IMR-90 (cell line): Measurements from ENCODE around the gene BICD1. TPM values are rescaled to one million over a fixed set of nuclear protein-coding genes. Genes with fewer than 3 reads are reported as not detected.
A peak's percentile ranks its signal among the peaks of the same experiment; 100 is the strongest.

ENCODE experiments used
- ATAC-seq: fragments of 200-7000 bp; cut with Tn5 transposase; 2 replicates; pipeline ENCODE4 v1.9.1; 2020; ENCODE audit warnings: low read depth, mild to moderate bottlenecking, moderate library complexity
- BruUV-seq: library from RNA; stranded (reverse); fragments of 400-500 nt; replicated peaks from 2 replicates; lab custom pipeline; 2021; lab: Mats Ljungman, UMichigan
- CTCF ChIA-PET: fragments of 300-600 bp; formaldehyde crosslinking; extraction: SDS; loops from one replicate; lab custom pipeline; 2021; ENCODE audit warnings: antibody characterized with exemption; lab: Yijun Ruan, JAX
- POLR2A ChIA-PET: fragments of 300-600 bp; sonication (Branson Sonifier 250); formaldehyde crosslinking; loops from one replicate; lab custom pipeline; 2022; ENCODE audit warnings: antibody characterized with exemption; ENCODE audit not compliant: unreplicated experiment; lab: Charles Lee
- DNase-seq: peaks from one replicate; pipeline ENCODE4 v3.0.0; 2013
- H2AFZ ChIP-seq: replicated peaks from 2 replicates; pipeline ENCODE3; 2013; ENCODE audit warnings: low read length, mild to moderate bottlenecking; ENCODE audit not compliant: poor library complexity
- H2AK5ac ChIP-seq: 2 replicates; pipeline ENCODE4 v1.6.1; 2013; ENCODE audit warnings: low read depth, low read length, inconsistent platforms
- H2AK9ac ChIP-seq: replicated peaks from 2 replicates; pipeline ENCODE3; 2013; ENCODE audit warnings: mild to moderate bottlenecking, low read depth, low read length, moderate library complexity; ENCODE audit not compliant: poor library complexity
- H2BK120ac ChIP-seq: 2 replicates; pipeline ENCODE4 v1.6.1; 2013; ENCODE audit warnings: low read depth, low read length, inconsistent platforms
- H2BK15ac ChIP-seq: 3 replicates; pipeline ENCODE4 v1.6.1; 2013; ENCODE audit warnings: low read depth, low read length, inconsistent platforms
- H2BK20ac ChIP-seq: 2 replicates; pipeline ENCODE4 v1.6.1; 2013; ENCODE audit warnings: low read depth, mild to moderate bottlenecking, inconsistent platforms, low read length, moderate library complexity
- H2BK5ac ChIP-seq: 2 replicates; pipeline ENCODE4 v1.6.1; 2013; ENCODE audit warnings: mild to moderate bottlenecking, low read depth, low read length, inconsistent platforms; ENCODE audit not compliant: poor library complexity, severe bottlenecking
- H3K14ac ChIP-seq: replicated peaks from 2 replicates; pipeline ENCODE4 v1.6.1; 2013; ENCODE audit warnings: low read depth, low read length, inconsistent platforms
- H3K18ac ChIP-seq: 2 replicates; pipeline ENCODE4 v1.6.1; 2013; ENCODE audit warnings: low read depth, low read length, control low read depth
- H3K23ac ChIP-seq: 2 replicates; pipeline ENCODE4 v1.6.1; 2013; ENCODE audit warnings: low read depth, low read length, inconsistent platforms
- H3K27ac ChIP-seq: 2 replicates; pipeline ENCODE4 v1.5.1; 2013; ENCODE audit warnings: mild to moderate bottlenecking, control low read depth, low read length; ENCODE audit not compliant: insufficient read depth
- H3K27me3 ChIP-seq: 2 replicates; pipeline ENCODE4 v1.6.1; 2013; ENCODE audit warnings: low read length; ENCODE audit not compliant: control insufficient read depth, insufficient read depth
- H3K36me3 ChIP-seq: 2 replicates; pipeline ENCODE4 v1.6.1; 2013; ENCODE audit warnings: low read length, mixed read lengths; ENCODE audit not compliant: control insufficient read depth, insufficient read depth
- H3K4ac ChIP-seq: 2 replicates; pipeline ENCODE4 v1.6.1; 2013; ENCODE audit warnings: low read depth, low read length, inconsistent platforms
- H3K4me1 ChIP-seq: 2 replicates; pipeline ENCODE4 v1.6.1; 2013; ENCODE audit warnings: low read length, mixed read lengths; ENCODE audit not compliant: control insufficient read depth, insufficient read depth
- H3K4me2 ChIP-seq: 2 replicates; pipeline ENCODE4 v1.6.1; 2013; ENCODE audit warnings: low read depth, mild to moderate bottlenecking, control low read depth, low read length, moderate library complexity
- H3K4me3 ChIP-seq: 2 replicates; pipeline ENCODE4 v1.5.1; 2013; ENCODE audit warnings: low read depth, mild to moderate bottlenecking, control low read depth, low read length, moderate library complexity; ENCODE audit not compliant: insufficient read depth
- H3K56ac ChIP-seq: 2 replicates; pipeline ENCODE4 v1.6.1; 2013; ENCODE audit warnings: low read length, inconsistent platforms; ENCODE audit not compliant: insufficient read depth; ENCODE audit errors: extremely low read depth
- H3K79me1 ChIP-seq, 2 experiments: 2 replicates each; pipeline ENCODE4 v1.6.1; 2013; ENCODE audit warnings: low read length in 2 of 2, inconsistent platforms in 1 of 2, low read depth in 1 of 2
- H3K9ac ChIP-seq: 2 replicates; pipeline ENCODE4 v1.6.1; 2013; ENCODE audit warnings: low read depth, low read length, control low read depth
- H3K9me1 ChIP-seq: 2 replicates; pipeline ENCODE4 v1.6.1; 2013; ENCODE audit warnings: low read length, inconsistent platforms; ENCODE audit not compliant: insufficient read depth
- H3K9me3 ChIP-seq: 2 replicates; pipeline ENCODE4 v1.6.1; 2013; ENCODE audit warnings: low read length; ENCODE audit not compliant: control insufficient read depth, insufficient read depth
- H4K20me1 ChIP-seq: 2 replicates; pipeline ENCODE4 v1.6.1; 2013; ENCODE audit warnings: low read length, inconsistent platforms; ENCODE audit not compliant: insufficient read depth
- H4K5ac ChIP-seq: 2 replicates; pipeline ENCODE4 v1.6.1; 2013; ENCODE audit warnings: mild to moderate bottlenecking, low read depth, low read length, control low read depth
- H4K8ac ChIP-seq, 2 experiments: 2 replicates each; pipeline ENCODE4 v1.6.1; 2013; ENCODE audit warnings: low read depth in 2 of 2, low read length in 2 of 2, control low read depth in 1 of 2, inconsistent platforms in 1 of 2
- H4K91ac ChIP-seq: 2 replicates; pipeline ENCODE4 v1.6.1; 2013; ENCODE audit warnings: low read depth, low read length, inconsistent platforms; ENCODE audit not compliant: insufficient read depth
- CEBPB ChIP-seq: IDR thresholded peaks from 2 replicates; pipeline ENCODE4 v1.6.1; 2012; ENCODE audit warnings: low read depth, low read length, improper control_type of control experiment
- MAFK ChIP-seq: IDR thresholded peaks from 2 replicates; pipeline ENCODE4 v1.6.1; 2012; ENCODE audit warnings: low read depth, low read length, improper control_type of control experiment
- WGBS, 2 experiments: methylation state at CpG; one replicate each; pipeline versions ENCODE4 v1.1.5 to v1.1.7; 2013; ENCODE audit warnings: missing lambda C conversion rate in 2 of 2; ENCODE audit not compliant: insufficient read length in 1 of 2; ENCODE audit errors: extremely low coverage in 2 of 2; 5-methylcytosine and 5-hydroxymethylcytosine counted together
- dilution Hi-C: fragments of 300-500 bp; cut with HindIII; formaldehyde crosslinking; loops from one replicate; pipeline ENCODE4 v1.14.3; 2018; ENCODE audit warnings: low sequenced_read_pairs; ENCODE audit not compliant: unreplicated experiment
- in situ Hi-C: fragments of 300-500 bp; cut with MboI; formaldehyde crosslinking; loops from 3 replicates; pipeline ENCODE4 v1.14.3; 2019; ENCODE audit warnings: low sequenced_read_pairs, inconsistent platforms, mixed read lengths
- intact Hi-C: fragments of 100-400 bp; cut with micrococcal nuclease; formaldehyde crosslinking; loops from 2 replicates; pipeline ENCODE4 v1.10.0; 2022
- polyA plus RNA-seq, 3 experiments: library from polyadenylated mRNA; depleted of rRNA; stranded (reverse); fragments of >200 nt; gene quantifications; 2 replicates each; pipeline ENCODE4 v1.2.3, GENCODE V29; 2012; ENCODE audit warnings: low replicate concordance in 1 of 3
- total RNA-seq: library from RNA; depleted of rRNA; stranded (reverse); fragments of >200 nt; gene quantifications from 2 replicates; pipeline ENCODE4 v1.2.3, GENCODE V29; 2012

The BICD1 gene
- total and polyA plus RNA-seq, 2 of the 4 experiments (the other 2 are of a cell fraction) = 17.2 to 21.8 TPM

DNA sequence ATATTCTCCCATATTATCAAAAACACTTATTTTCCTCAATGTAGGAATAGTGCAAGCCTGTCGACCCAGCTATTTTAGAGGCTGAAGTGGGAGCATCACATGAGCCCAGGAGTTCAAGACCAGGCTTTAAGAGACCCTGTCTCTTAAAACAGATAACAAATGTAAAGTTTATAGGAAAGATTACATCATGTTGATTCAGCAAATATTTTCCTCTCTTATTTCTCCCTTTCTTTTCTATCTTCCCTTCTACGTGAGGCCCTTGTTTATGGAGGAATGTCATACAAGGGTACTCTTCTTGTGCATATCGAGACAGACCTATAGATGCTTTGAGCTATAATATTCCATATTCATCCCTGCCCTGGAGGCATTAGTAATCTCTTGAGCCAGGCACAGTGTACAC lies 256.2 kb downstream of the BICD1 start:
- no peak overlapping the region for H2AK9ac ChIP-seq
- no peak overlapping the region for H3K4ac ChIP-seq
- dilution Hi-C loops (no loop called here), intact Hi-C loops (loop anchor here (10.0 kb wide), 1 partner anchor 362 kb away; no protein-coding TSS in a partner anchor), in situ Hi-C loops (loop anchor here (25.0 kb wide), 1 partner anchor 1649 kb away; the partner anchor contains the start of gene ALG10)
- no peaks in the 10 kb centered on the region; the same call in none of the 2 replicates for H3K9me1 ChIP-seq
- H3K79me1 ChIP-seq = no peaks in the 10 kb centered on the region
- H3K23ac ChIP-seq = no peak overlapping the region
- DNase-seq (no peak), ATAC-seq (no peak; the same call in 1 of the 2 replicates)
- no peak overlapping the region for H3K56ac ChIP-seq
- CTCF ChIA-PET = no interaction called here
- H4K5ac ChIP-seq = no peak overlapping the region
- H3K14ac ChIP-seq = no peak overlapping the region
- H4K8ac ChIP-seq = no peak overlapping the region
- H3K4me2 ChIP-seq = no peak overlapping the region
- no peak overlapping the region for H2AK5ac ChIP-seq
- H4K20me1 ChIP-seq = no peaks in the 10 kb centered on the region
- no peak overlapping the region for H2BK20ac ChIP-seq
- H2BK15ac ChIP-seq = no peak overlapping the region
- H2BK120ac ChIP-seq = no peak overlapping the region
- H3K9me3 ChIP-seq = no peaks in the 10 kb centered on the region
- H4K91ac ChIP-seq = no peak overlapping the region
- no CpG with 5 or more reads among the region's 3 CpGs for whole genome bisulfite sequencing, 2 experiments
- H3K4me1 ChIP-seq = no peaks in the 10 kb centered on the region
- TF ChIP-seq MAFK (0 out of 2 replicates have a peak, but pooled peaks have one; percentile 20), CEBPB (no peak)
- H3K9ac ChIP-seq = no peak overlapping the region
- H3K4me3 ChIP-seq = no peak overlapping the region
- no peak overlapping the region for H2BK5ac ChIP-seq
- no TSS peak for BruUV-seq
- H2AFZ ChIP-seq = no peak overlapping the region
- no peak overlapping the region for H3K27ac ChIP-seq
- H3K36me3 ChIP-seq = 0 out of 2 replicates have a peak, but pooled peaks cover 1% of the 10 kb centered on the region
- no peak overlapping the region for H3K18ac ChIP-seq
- H3K27me3 ChIP-seq = no peaks in the 10 kb centered on the region
- POLR2A ChIA-PET = no interaction called here
